OCI-LY7 (cell line): ENCODE data around the gene SMAGP.

ENCODE experiments used
- EZH2phosphoT487 ChIP-seq: fragments of 200-600 bp; sonication (generic); IDR thresholded peaks from 2 replicates; pipeline ENCODE4 v1.6.1; 2018; ENCODE audit warnings: low read depth, borderline replicate concordance, mild to moderate bottlenecking, mixed run types, antibody characterized with exemption, low read length, moderate library complexity, mixed read lengths
- TF ChIP-seq, protein P1 (sequence below): fragments of 200-600 bp; sonication (generic); conservative IDR thresholded peaks from 2 replicates; pipeline ENCODE4 v1.5.1; 2014; ENCODE audit warnings: mild to moderate bottlenecking, antibody characterized with exemption, low read length, moderate library complexity, mixed read lengths

DNA sequence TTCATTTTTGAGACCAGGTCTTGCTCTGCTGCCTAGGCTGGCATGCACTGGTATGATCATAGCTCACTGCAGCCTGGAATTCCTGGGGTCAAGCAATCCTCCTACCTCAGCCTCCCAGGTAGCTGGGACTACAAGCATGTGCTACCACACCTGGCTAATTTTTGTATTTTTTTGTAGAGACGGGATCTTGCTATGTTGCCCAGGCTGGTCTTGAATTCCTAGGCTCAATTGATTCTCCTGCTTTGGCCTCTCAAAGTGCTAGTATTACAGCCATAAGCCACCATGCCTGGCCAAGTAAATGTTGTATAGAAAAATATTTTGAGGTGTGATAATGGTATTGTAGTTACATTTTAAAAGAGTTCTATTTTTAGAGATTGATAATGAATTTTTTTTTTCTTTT, 41.2 kb upstream of the SMAGP start:
- no peak for TF ChIP-seq EZH2phosphoT487
- TF ChIP-seq, protein P1, sequence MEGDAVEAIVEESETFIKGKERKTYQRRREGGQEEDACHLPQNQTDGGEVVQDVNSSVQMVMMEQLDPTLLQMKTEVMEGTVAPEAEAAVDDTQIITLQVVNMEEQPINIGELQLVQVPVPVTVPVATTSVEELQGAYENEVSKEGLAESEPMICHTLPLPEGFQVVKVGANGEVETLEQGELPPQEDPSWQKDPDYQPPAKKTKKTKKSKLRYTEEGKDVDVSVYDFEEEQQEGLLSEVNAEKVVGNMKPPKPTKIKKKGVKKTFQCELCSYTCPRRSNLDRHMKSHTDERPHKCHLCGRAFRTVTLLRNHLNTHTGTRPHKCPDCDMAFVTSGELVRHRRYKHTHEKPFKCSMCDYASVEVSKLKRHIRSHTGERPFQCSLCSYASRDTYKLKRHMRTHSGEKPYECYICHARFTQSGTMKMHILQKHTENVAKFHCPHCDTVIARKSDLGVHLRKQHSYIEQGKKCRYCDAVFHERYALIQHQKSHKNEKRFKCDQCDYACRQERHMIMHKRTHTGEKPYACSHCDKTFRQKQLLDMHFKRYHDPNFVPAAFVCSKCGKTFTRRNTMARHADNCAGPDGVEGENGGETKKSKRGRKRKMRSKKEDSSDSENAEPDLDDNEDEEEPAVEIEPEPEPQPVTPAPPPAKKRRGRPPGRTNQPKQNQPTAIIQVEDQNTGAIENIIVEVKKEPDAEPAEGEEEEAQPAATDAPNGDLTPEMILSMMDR, result no peak
